Left lung (tissue), 10 donors: ENCODE measurements around the gene MYF6. TPM values are rescaled to one million over a fixed set of nuclear protein-coding genes. Genes with fewer than 3 reads are reported as not detected.

Source experiments
- ATAC-seq: fragments of 200-7000 bp; cut with Tn5 transposase; one replicate; pipeline ENCODE4 v1.9.1; 2020; ENCODE audit warnings: moderate library complexity
- DNase-seq, 4 donors: peaks; one replicate each; pipeline ENCODE4 v3.0.0-alpha.2; 2013 to 2020
- H3K27ac ChIP-seq, 2 donors: fragments of 200-600 bp; sonication (generic) in 1 of 2; one replicate each; pipeline versions ENCODE4 v1.5.0 to v1.8.0; 2020 to 2021
- H3K27me3 ChIP-seq, 2 donors: fragments of 200-600 bp; sonication (generic) in 1 of 2; one replicate each; pipeline versions ENCODE4 v1.5.0 to v1.8.0; 2020 to 2021
- H3K36me3 ChIP-seq, 2 donors: fragments of 200-600 bp; sonication (generic) in 1 of 2; one replicate each; pipeline versions ENCODE4 v1.5.0 to v1.8.0; 2020 to 2021
- H3K4me1 ChIP-seq, 2 donors: fragments of 200-600 bp; one replicate each; pipeline ENCODE4 v1.8.0; 2021
- H3K4me3 ChIP-seq, 2 donors: fragments of 200-600 bp; sonication (generic) in 1 of 2; one replicate each; pipeline versions ENCODE4 v1.5.0 to v1.8.0; 2020 to 2021; ENCODE audit warnings: mild to moderate bottlenecking in 1 of 2
- H3K9me3 ChIP-seq, 2 donors: fragments of 200-600 bp; sonication (generic) in 1 of 2; one replicate each; pipeline versions ENCODE4 v1.5.0 to v1.8.0; 2020 to 2021
- intact Hi-C, 2 donors: fragments of 100-400 bp; cut with DNase I; formaldehyde crosslinking; loops; one replicate each; pipeline versions ENCODE4 v1.11.2 to v1.14.2; 2022
- polyA plus RNA-seq, 6 donors: library from polyadenylated mRNA; unstranded; fragments of 120-200 nt; gene quantifications; one replicate each; pipeline ENCODE4 v1.2.1, GENCODE V29; 2013; ENCODE audit not compliant: insufficient read length in 6 of 6
- total RNA-seq, 2 donors: library from RNA; stranded (reverse); fragmentation: NEBNext Ultra II Directional; extraction: Animal tissue kit (Norgen Biotek cat#: 25700); gene quantifications; one replicate each; pipeline ENCODE4 v1.2.1, GENCODE V29; 2021
- TF ChIP-seq, protein P1 (sequence below), 2 donors: fragments of 200-600 bp; sonication (generic) in 1 of 2; IDR thresholded peaks; one replicate each; pipeline versions ENCODE4 v1.5.0 to v1.8.0; 2021; ENCODE audit warnings: antibody characterized with exemption in 2 of 2
- donor health status: DM: no; HTN: yes; CAD: no.
- donor health status: DM: no; HTN: no; CAD: no.

MYF6 gene
- total and polyA plus RNA-seq, 8 donors, result 0.13 to 0.46 (median 0.24) TPM; not detected in 2

DNA sequence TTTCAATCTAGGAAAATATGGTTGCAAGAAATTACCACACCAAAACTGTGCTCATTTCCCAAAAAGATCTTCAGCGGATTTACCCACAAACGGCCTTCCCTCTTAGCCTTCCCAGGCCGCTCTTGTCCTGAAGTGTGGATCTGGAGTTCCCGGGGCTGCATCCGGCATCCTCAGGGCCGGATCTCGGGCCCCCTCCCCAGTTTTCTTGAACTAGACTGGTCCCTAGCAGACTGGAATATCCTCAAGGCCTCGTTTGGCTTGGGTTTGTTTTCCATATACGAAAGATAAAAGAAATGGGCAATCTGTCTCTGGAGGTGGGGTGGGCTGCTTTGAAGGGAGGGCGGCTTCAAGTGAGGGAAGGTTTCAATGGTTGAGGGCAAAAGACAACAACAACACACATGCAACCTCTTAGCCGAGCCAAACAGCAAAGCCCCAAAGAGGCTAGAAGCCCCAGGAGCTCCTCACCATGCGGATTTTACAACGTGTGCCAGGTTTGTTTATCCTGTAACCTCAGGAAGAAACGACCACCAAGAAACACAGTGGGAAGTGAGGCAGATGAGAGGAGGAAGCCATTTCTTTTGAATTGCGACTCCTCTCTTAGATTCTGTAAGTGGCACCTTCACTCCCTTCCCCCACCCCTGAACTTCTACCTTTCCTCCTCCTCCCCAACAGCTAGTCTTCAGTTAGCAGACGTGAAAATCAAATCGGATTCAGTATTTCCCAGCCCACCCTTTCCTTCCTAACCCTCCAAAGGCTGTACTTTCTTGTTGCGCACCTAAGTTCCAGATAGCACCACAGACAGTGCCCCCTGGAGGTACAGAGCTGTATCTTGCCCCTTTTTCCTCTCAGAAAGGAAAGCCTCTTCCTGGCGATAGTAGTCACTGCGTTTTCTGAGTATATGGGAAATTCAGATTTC, 2.6 kb downstream of the MYF6 start:
- intact Hi-C loops, result no loop called here
- no peak for DNase-seq
- TF ChIP-seq, protein P1, sequence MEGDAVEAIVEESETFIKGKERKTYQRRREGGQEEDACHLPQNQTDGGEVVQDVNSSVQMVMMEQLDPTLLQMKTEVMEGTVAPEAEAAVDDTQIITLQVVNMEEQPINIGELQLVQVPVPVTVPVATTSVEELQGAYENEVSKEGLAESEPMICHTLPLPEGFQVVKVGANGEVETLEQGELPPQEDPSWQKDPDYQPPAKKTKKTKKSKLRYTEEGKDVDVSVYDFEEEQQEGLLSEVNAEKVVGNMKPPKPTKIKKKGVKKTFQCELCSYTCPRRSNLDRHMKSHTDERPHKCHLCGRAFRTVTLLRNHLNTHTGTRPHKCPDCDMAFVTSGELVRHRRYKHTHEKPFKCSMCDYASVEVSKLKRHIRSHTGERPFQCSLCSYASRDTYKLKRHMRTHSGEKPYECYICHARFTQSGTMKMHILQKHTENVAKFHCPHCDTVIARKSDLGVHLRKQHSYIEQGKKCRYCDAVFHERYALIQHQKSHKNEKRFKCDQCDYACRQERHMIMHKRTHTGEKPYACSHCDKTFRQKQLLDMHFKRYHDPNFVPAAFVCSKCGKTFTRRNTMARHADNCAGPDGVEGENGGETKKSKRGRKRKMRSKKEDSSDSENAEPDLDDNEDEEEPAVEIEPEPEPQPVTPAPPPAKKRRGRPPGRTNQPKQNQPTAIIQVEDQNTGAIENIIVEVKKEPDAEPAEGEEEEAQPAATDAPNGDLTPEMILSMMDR (IDR thresholded peaks at IDR 0.05), result no peak
- ATAC-seq, result no peak
- Histone ChIP-seq H3K27me3 (peaks cover 11 to 76% of the 10 kb centered on the region in 2 donors), H3K36me3 (no peaks in the 10 kb centered on the region), H3K4me1 (no peaks in the 10 kb centered on the region), H3K4me3 (no peak overlapping the region), H3K27ac (no peak overlapping the region), H3K9me3 (no peaks in the 10 kb centered on the region)

DNA sequence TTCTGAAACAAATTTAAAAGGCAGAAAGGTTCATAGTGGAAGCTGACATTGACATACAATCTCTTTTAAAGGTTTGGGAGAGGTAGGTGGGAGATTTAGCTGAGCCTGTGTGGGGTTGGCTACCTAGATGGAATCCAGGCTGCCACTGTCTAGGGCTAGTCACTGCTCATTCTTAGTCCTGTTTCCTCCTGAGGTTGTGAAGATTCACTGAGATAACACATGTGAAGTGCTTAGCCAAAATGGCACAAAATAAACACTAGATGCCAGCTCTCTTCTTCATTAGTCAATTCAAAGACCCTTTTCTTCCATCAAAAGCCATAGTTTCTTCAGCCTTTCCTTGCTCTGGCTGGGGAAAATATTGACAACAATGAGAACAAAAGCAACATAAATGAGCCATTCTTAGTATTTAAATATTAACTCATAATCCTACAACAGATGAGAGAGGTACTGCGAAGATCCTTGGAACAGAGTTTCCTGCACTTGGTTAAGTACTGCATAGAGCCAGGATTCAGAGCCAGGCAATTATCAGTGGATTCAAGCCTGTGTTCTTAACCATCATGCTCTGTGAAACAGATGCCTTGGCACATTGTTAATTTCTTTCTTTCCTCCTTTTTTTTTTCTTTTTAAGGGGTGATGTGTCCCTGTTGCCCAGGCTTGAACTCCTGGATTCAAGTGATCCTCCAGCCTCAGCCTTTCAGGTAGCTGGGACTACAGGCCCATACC, 3.5 kb downstream of the MYF6 start:
- Histone ChIP-seq H3K4me3 (no peak overlapping the region), H3K27me3 (peaks cover 11 to 84% of the 10 kb centered on the region in 2 donors)
- intact Hi-C loops, result no loop called here

DNA sequence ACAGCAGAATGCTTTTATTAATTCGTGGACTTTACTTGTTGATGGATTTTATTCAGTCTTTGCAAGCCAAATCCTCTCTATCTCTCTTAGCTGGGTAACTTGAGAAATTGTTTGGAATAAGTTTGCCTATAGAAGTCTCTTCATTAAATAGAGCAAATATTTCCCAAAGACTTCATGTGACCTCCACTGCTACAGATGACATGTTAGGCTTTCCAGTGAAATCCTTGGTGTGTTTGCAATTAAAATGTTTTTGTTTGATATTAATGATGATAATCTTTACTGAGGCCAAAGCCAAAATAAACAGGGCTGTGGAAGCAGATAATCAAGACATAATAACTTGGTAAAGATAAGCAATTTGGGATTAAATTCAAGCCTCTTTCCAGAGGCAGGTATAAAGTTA, 4.4 kb downstream of the MYF6 start:
- Histone ChIP-seq H3K27me3 (peaks cover 11 to 87% of the 10 kb centered on the region in 2 donors), H3K36me3 (no peaks in the 10 kb centered on the region), H3K27ac (no peak overlapping the region), H3K9me3 (no peaks in the 10 kb centered on the region), H3K4me1 (no peaks in the 10 kb centered on the region), H3K4me3 (no peak overlapping the region)
- TF ChIP-seq, protein P1 (IDR thresholded peaks at IDR 0.05), result no peak
- intact Hi-C loops, result no loop called here
- DNase-seq (no peak), ATAC-seq (no peak)

More for the DNA sequence above, 3.5 kb downstream of the MYF6 start:
- TF ChIP-seq, protein P1 (IDR thresholded peaks at IDR 0.05), result no peak
- H3K4me1 ChIP-seq, result no peaks in the 10 kb centered on the region
- H3K9me3 ChIP-seq, result no peaks in the 10 kb centered on the region
- no peaks in the 10 kb centered on the region for H3K36me3 ChIP-seq
- no peak for DNase-seq
- no peak overlapping the region for H3K27ac ChIP-seq
- no peak for ATAC-seq

DNA sequence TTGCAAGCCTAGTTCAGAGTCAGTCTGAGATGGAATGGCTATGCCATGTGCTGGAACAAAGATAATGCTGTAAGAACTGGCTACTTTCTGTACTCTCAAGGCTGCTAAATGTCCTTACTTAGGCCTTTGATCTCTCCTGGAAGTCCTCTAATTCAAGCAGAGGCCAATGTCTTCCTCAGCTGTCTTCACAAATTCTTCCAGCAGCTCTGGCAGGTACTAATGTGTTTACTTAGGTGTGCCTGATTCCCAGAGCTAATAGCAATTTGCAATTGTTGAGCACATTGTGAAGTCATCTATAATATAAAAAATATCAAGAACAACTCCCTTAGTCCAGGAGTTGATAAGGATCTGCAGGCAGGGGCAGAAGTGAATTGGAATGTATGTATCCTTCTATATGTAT, 5.4 kb downstream of the MYF6 start:
- Histone ChIP-seq H3K4me3 (no peak overlapping the region), H3K9me3 (no peaks in the 10 kb centered on the region), H3K36me3 (no peaks in the 10 kb centered on the region), H3K27ac (no peak overlapping the region), H3K27me3 (peaks cover 11 to 87% of the 10 kb centered on the region in 2 donors), H3K4me1 (no peaks in the 10 kb centered on the region)
- no peak for DNase-seq
- intact Hi-C loops, result no loop called here
- no peak for ATAC-seq
- TF ChIP-seq, protein P1 (IDR thresholded peaks at IDR 0.05), result no peak

DNA sequence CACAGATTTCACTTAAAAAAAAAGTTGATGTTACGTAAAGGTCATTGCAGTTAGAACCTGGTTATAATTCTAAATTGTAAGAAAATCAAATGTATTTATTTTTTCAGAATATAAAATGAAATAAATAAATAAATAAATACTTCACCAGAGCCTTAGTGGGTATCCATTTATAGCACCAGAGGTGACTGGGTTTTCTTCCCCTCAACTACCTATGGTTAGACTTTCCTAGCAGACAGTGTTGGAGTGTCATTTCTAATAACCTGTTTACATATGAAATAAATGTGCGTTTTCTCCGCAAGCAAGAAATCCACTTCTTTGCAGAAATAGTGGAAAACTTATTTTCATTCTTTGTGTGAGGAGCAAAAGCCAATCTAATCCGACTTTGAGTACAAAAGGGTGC, 6.0 kb downstream of the MYF6 start:
- DNase-seq, result no peak
- H3K36me3 ChIP-seq, result no peaks in the 10 kb centered on the region
- H3K9me3 ChIP-seq, result no peaks in the 10 kb centered on the region
- no peak overlapping the region for H3K27ac ChIP-seq
- H3K4me3 ChIP-seq, result no peak overlapping the region
- intact Hi-C loops, result no loop called here
- no peak for ATAC-seq
- no peaks in the 10 kb centered on the region for H3K4me1 ChIP-seq
- TF ChIP-seq, protein P1 (IDR thresholded peaks at IDR 0.05), result no peak
- peaks cover 7 to 81% of the 10 kb centered on the region in 2 donors for H3K27me3 ChIP-seq
